A549 treated with AZD9567 at 1 μM for 4 hours (cell line): ENCODE results near the gene AGER. TPM values are rescaled to one million over a fixed set of nuclear protein-coding genes. Genes with fewer than 3 reads are reported as not detected.

Experiments used
- total RNA-seq: library from RNA; stranded (reverse); fragments of 200-300 nt; extraction: Qiagen RNA extraction; gene quantifications from 5 replicates; pipeline ENCODE4 v1.2.3, GENCODE V29; 2022; ENCODE audit not compliant: insufficient read depth

AGER gene
- total RNA-seq: 1.3 to 1.8 TPM (median 1.7 TPM) in 4 of 5 replicates, not detected in the other

DNA sequence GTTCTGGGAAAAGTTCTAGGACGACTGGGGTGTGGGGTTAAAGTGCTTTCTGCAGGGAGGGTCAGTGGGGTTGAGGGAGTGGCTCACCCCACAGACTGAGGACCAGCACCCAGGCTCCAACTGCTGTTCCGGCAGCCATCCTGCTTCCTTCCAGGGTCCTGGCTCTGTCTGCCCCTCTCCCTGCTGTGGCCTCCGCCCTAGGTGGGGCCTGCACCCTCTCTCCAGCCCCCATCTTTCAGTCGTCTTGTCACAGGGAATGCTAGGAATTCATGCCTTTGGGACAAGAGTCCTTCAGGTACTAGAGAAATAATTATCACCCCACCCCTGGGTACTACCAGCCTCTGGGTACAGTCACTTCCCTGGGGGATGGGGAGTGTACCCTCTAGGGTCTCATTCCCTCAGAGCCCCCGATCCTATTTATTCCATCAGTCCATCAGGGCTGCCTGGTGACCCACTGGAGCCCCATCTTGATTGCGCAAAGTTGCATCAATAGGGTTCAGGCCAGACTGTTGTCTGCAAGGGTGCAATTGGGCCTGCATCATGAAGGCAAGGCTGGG, at the start of gene AGER:
AGER (minus strand) TSS at position 170 of the 557 bp plus-strand sequence; CDS start at position 139, 31 bp downstream.

DNA sequence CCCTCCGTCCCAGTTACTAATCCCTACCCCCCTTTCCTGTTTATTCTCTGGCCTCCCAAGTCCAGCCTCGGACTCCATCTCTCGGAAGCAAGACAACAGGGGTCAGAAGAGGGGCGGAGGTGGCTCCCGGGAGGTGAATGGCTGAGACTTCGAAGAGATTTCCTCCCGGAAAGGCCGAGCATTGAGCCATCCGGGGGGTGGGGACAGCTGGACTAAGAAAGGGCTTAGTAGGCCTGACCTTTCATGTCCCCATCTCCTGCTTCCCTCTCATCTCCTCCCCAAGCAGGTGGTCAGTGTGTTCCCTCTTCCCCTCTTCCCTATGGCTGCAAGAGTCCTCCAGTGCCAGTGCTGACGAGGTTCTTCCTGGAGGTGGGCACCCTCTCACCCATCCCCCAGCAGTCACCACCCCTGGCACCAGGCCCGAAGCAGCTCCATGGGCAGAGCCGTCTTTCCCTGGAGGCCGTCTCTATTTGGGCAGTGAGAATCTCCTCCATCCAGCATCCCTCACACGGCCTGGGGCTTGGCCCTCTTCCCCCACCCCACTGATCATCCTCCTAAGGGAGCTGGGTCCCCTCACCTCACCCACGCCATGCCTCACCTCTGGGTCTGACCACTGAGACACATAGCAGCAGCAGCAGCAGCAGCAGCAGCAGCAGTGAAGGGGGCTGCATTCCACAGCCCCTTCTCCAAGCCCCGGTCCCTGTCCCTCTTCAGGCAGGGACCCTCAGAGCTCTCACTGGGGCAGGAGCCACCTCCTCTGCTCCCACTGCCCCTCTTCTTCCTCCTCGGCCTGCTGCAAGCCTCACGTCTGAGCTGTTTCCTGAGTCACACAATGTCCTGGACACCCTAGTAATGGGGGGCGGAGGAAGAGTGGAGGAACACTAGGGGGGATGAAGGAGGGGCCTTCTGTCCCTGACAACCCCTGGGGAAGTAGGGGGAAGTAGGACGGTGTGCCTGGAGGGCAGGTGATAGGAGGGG, 39.5 kb upstream of the AGER start, which contains the start of gene NOTCH4:
NOTCH4 (minus strand) TSS at position 810 of the 978 bp plus-strand sequence; CDS start at position 671, 139 bp downstream.

GRCh38 chr6:32192608-32193039, 8.6 kb upstream of the AGER start, which contains the start of gene GPSM3:
Gene GPSM3 (minus strand): TSS chr6:32192643. CDS start chr6:32192513, 130 bp downstream.

DNA sequence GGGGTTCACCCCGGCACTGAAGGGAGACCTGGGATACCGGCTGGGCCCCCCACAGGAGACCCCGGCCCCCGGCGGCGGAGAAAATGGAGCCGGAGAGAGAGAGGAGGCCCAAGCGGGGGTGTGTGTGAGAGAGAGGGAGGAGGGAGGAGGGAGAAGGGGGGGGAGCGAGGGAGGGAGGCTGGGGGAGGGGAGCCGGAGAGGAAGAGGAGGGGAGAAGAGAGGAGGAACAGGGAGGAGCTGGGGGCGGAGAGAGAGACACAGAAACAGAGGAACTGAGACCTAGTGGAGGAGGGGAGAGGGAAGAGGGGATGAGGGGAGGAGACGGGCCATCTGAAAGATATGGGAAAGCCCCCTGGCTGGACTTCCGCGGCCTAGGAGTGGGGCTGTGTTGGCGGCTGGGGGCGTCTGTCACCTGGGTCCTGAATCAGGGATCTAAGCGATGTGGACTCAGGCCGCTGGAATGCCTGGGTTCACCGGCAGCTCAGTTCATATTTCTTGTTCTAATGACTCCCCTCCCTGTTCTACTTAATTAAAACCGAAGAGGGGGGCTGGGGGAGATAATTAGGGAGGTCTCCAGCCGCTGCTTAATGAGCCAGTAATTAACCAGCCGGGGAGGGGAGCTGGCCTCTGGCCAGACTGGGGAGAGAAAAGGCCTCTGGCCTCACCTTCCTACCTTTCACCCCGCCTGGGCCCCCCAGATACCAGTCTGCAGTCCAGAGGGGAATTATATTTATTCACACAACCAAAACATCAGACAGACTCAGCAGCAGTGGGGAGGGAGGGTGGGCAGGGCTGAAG, 6.2 kb upstream of the AGER start, which contains the start of gene PBX2:
PBX2 (minus strand) TSS at position 149 of the 798 bp plus-strand sequence. CDS start 287 bp downstream, outside the sequence.

GRCh38 chr6:32177788-32178546, 6.1 kb downstream of the AGER start, which contains the start of gene RNF5:
Gene RNF5 (plus strand): TSS chr6:32178405. CDS start chr6:32178512, 107 bp downstream.

GRCh38 chr6:32175711-32176475, 8.2 kb downstream of the AGER start, which contains the start of gene AGPAT1:
Gene AGPAT1 (minus strand): TSS chr6:32176084. CDS start chr6:32171496, 4,588 bp downstream.

GRCh38 chr6:32164295-32164694, 19.8 kb downstream of the AGER start, which contains the start of gene EGFL8:
Gene EGFL8 (plus strand): TSS chr6:32164595. CDS start chr6:32166166, 1,571 bp downstream.

DNA sequence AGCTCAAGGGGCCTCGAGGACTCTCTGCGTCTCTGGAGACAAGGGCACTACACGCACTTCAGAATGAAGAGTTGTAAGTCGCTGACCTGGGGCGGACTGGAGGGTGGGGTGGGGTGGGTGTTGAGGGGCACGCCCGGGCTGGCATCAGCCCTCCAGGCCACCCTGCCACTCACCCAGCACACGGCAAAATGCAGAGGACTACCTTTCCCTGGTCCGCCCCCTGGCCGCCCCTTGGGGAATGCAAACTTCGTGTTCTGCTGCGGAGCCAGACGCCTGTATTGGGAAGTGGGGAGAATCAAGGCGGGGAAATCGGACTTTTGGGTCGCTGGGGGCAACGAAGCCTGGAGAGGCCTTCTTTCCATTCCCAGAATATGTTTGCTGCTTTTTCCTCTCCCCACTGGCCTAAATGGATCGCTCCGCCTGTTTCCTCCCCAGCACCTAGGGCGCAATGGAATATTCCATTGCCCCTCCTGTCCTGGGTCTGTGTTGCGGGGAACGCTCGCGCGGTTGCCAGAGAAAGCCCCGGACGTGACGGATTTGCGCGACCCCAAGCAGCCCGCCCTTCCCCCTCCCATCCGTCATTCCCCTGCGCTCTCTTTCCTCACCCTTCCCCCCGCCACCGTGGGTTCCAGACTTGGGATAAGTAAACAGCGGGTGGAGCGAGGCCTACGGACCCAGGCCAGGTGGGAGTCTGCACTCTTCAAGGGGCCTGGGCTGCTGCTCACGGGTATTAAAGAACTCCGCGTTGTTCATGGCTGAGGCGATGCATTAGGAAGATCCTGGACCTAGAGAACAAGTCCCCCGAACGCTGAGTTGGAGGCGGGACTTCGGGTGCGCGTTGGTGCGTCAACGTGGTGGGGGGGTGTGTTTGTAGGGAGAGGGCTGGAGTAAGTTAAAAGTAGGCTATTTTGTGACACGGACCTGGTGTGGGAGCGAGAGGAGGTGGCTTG, 30.2 kb downstream of the AGER start, which contains the start of gene PPT2:
PPT2 (plus strand) TSS at position 578 of the 950 bp plus-strand sequence. CDS start 454 bp downstream, outside the sequence.

DNA sequence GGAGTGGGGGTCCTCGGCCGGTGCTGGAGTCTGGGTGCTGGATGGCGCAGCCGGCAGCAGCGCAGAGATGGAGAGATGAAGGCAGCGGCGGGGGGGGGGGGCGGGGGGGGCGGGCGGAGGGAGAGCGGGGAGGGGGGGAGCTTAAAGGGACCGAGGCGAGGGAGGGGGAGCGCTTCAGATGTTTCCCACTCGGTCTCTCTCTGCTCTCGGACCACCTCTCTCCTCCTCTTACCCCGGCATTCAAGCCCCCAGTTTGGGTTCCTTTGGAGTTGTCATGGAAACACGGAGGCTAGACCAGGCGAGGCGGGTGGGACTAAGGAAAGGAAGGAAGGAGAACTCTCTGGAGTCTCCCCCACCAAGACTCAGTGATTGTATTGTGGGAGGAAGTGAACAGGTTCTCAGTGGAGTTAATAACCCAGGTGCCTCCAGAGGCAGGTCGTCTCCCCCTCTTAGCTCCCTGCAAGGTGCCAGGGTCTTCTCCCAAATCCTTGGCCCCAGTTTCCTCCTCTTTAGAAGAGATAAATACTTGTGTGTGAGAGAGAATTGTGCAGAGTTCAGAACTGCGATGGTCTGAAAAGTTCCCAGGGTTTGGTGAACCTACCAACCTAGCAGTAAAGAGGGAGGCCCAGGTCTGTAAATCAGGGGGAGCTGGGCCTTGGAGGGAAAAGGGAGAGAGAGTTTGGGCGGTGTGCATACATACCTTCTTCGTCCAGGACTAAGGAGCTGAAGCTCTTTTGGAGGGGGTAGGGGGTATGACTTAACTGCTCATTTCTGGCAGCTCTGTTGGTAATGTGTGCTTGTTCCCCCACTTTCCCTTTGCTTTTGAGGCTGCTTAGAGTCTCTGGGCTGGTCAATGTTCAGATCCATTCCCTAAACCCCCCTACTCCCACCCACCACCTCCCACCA, 31.9 kb downstream of the AGER start, which contains the start of gene PRRT1:
PRRT1 (minus strand) TSS at position 77 of the 906 bp plus-strand sequence. CDS start 112 bp downstream, outside the sequence.

Other genes starting within 250 kb of the AGER start
- gene CFB, start 238.2 kb downstream of the AGER start, total RNA-seq: 1.3 to 2.6 TPM (median 2.4 TPM) in 5 replicates
- gene NELFE, start 225.3 kb downstream of the AGER start, total RNA-seq: 75.8 to 81.6 TPM (median 76.7 TPM) in 5 replicates
- 25.9 to 29.7 TPM (median 26.7 TPM) in 5 replicates for gene SKIC2, start 225.1 kb downstream of the AGER start, total RNA-seq
- gene DXO, start 212.1 kb downstream of the AGER start, total RNA-seq: 11.5 to 12.7 TPM (median 11.8 TPM) in 5 replicates
- gene C4A, start 202.2 kb downstream of the AGER start, total RNA-seq: 1.0 to 2.2 TPM (median 1.3 TPM) in 4 of 5 replicates, not detected in the other
- gene C4B, start 169.5 kb downstream of the AGER start, total RNA-seq: 0.79 to 0.99 TPM (median 0.85 TPM) in 4 of 5 replicates, not detected in the other
- 0.05 TPM in 1 of 5 replicates, not detected in the others for gene CYP21A2, start 145.8 kb downstream of the AGER start, total RNA-seq
- 0.56 to 0.68 TPM (median 0.61 TPM) in 4 of 5 replicates, not detected in the other for gene TNXB, start 74.9 kb downstream of the AGER start, total RNA-seq
- gene ATF6B, start 56.0 kb downstream of the AGER start, total RNA-seq: 27.7 to 34.3 TPM (median 33.5 TPM) in 5 replicates
- 6.6 to 10.5 TPM (median 7.4 TPM) in 5 replicates for gene FKBPL, start 54.0 kb downstream of the AGER start, total RNA-seq
- 0.44 to 0.70 TPM (median 0.59 TPM) in 4 of 5 replicates, not detected in the other for gene PRRT1, start 32.3 kb downstream of the AGER start, total RNA-seq
- gene PPT2, start 30.1 kb downstream of the AGER start, total RNA-seq: 6.9 to 8.6 TPM (median 7.5 TPM) in 5 replicates
- 1.8 to 3.0 TPM (median 2.1 TPM) in 4 of 5 replicates, not detected in the other for gene EGFL8, start 19.7 kb downstream of the AGER start, total RNA-seq
- 30.2 to 39.5 TPM (median 37.4 TPM) in 5 replicates for gene AGPAT1, start 8.2 kb downstream of the AGER start, total RNA-seq
- gene RNF5, start 5.8 kb downstream of the AGER start, total RNA-seq: 31.8 to 46.9 TPM (median 46.1 TPM) in 5 replicates
- 11.3 to 14.9 TPM (median 14.0 TPM) in 5 replicates for gene PBX2, start 5.9 kb upstream of the AGER start, total RNA-seq
- gene GPSM3, start 8.4 kb upstream of the AGER start, total RNA-seq: 0.23 to 0.40 TPM (median 0.31 TPM) in 4 of 5 replicates, not detected in the other
- gene NOTCH4, start 39.8 kb upstream of the AGER start, total RNA-seq: 0.69 to 0.87 TPM (median 0.79 TPM) in 4 of 5 replicates, not detected in the other
- not detected in 5 replicates for gene TSBP1, start 187.7 kb upstream of the AGER start, total RNA-seq
- not detected in 5 replicates for gene BTNL2, start 222.9 kb upstream of the AGER start, total RNA-seq